GM12874 (cell line): ENCODE data around the gene SMG1.

Experiments
- CTCF ChIP-seq: IDR thresholded peaks from 2 replicates; pipeline ENCODE4 v1.5.1; 2011; ENCODE audit warnings: low read depth, mild to moderate bottlenecking, control low read depth, low read length, moderate library complexity; ENCODE audit not compliant: insufficient read depth

The SMG1 gene

GRCh38 chr16:18816286-18816685 lies 109.9 kb downstream of the SMG1 start:
- TF ChIP-seq CTCF: no peak

- no peak for TF ChIP-seq CTCF
Observed at GRCh38 chr16:18811925-18812324, 114.3 kb downstream of the SMG1 start.

GRCh38 chr16:18809165-18809564 lies 117.0 kb downstream of the SMG1 start:
- no peak for TF ChIP-seq CTCF

- no peak for TF ChIP-seq CTCF
Observed at GRCh38 chr16:18805257-18805773, 120.9 kb downstream of the SMG1 start.

- no peak for TF ChIP-seq CTCF
Observed at GRCh38 chr16:18804540-18804939, 121.7 kb downstream of the SMG1 start.

GRCh38 chr16:18803569-18804462 lies 122.4 kb downstream of the SMG1 start:
- no peak for TF ChIP-seq CTCF

- no peak for TF ChIP-seq CTCF
Observed at GRCh38 chr16:18802767-18803343, 123.4 kb downstream of the SMG1 start.
